Stimulated activated CD4-positive, alpha-beta T cell treated with anti-CD3 and anti-CD28 coated beads, Interleukin-1b, Interleukin-23, amount 100 ng/mL, for 1 hour (primary cell): ENCODE data around the gene NRSN1.
"Not testable (repeated sequence)": the region's sequence is repeated elsewhere in the genome, so short reads cannot be mapped to it uniquely, and the experiment has no call there.

ENCODE experiments used
- DNase-seq, 2 donors: peaks; one replicate each; pipeline ENCODE4 v3.0.0-alpha.2; 2020; ENCODE audit warnings: low read depth in 2 of 2

Gene NRSN1

DNA sequence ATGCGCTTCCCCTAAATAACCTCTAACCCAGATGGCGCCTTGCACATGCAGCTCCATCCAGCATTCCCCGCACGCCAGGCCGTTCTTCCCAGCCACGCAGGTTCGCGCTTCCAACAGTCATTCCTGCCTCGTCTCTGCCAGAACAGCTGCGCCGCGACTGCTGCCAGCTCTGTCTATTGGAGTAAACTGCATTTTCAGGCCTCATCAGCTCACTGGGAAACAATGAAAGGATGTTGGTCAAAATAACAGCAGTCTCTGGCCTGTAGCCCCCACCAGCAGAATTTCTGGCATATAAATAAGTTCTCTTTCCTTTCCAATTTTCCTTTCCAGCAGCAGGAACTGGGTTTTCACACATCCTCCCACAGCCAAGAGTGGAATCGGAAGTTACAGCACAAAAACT lies 14.6 kb downstream of the NRSN1 start:
- DNase-seq, result no peak

DNA sequence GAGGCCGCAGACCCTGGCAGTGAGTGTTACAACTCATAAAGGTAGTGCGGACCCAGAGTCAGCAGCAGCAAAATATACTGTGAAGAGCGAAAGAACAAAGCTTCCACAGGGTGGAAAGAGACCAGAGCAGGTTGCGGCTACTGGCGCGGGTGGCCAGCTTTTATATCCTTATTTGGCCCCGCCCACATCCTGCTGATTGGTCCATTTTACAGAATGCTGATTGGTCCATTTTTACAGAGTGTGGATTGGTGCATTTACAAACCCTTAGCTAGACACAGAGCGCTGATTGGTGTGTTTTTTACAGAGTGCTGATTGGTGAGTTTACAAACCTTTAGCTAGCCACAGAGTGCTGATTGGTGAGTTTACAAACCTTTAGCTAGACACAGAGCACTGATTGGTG lies 16.7 kb downstream of the NRSN1 start:
- DNase-seq, result not testable (repeated sequence)

DNA sequence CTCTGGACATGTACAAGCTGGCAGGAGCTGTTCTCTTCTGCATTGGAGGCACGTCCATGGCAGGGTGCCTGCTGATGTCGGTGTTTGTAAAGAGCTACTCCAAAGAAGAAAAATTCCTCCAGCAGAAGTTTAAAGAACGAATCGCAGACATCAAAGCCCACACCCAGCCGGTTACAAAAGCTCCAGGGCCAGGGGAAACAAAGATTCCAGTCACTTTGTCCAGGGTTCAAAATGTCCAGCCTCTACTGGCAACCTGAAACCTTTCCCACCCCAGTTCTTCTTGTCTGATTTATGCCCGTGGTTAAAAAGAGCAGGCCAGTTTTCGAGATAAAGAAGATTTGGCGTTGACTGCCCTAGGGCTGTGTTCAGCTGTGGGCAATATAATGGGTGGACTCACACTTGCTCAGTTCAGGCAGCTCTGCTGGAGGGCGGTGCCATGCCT lies 19.7 kb downstream of the NRSN1 start:
- DNase-seq, result no peak

DNA sequence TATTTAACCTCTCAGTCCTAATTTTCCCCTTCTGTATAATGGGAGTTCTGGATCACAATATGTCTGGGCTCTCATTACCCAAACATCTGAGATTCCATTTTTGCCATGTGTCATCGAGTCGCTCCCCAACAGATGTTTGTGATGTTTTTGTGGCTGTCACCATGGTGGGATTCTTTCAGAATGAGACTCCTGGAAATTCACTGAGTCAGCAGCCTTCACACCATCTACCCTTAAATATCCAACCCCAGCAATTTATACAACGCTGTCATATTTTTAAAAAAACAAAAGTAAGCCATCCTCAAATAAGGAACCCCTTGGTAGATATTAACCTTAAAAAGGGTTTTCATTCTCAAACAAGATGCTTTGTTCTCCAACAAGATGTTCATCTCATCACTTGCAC lies 20.9 kb downstream of the NRSN1 start:
- no peak for DNase-seq

DNA sequence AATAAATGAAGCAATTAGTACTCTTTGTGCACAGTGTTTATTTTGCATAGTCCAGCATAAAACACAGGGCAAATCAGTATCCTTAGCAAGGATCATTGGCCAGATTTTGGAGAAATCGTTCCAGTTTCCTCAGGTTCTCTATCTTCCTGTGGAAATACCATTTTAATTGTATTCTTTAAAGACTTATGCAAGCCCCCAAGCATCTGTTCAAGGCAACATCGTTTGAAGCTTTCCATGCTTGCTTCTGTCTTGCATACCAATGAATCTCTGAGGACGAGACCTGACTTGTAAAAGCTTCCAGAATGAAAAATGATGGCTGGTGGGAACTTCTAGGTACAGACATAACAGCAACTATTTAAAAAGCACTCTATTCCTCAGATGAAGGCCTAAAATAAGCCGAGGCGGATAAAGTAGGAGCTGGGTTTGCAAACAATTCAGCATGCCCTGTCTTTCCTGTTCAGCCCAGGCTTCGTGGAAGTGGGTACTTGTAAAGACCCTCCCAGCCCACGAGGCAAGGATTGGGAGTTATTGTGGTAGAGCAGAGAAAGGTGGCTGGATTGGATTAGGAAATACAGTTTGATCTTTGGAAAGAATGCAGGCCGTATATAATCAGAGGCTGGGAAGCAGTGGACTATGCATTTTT lies 21.6 kb downstream of the NRSN1 start:
- no peak for DNase-seq

DNA sequence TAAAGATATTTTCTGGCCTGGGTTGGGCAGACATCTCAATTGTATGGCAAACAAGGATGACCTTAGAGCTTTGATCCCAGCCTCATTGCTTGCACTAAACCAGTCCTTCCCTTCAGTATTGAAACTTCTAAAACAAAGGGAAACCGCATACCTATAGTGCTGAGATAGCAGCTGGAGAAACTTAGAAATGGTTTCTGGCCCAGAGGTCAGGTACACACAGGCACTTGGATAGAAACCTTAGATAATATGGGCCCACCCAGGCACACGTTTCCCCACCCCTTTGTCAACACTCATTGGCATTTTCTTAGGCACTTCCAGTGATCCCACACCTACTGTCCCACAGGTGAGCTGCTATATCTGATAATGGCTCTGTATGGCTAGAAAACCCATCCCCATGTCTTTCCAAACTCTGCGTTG lies 22.1 kb downstream of the NRSN1 start:
- DNase-seq, result no peak

DNA sequence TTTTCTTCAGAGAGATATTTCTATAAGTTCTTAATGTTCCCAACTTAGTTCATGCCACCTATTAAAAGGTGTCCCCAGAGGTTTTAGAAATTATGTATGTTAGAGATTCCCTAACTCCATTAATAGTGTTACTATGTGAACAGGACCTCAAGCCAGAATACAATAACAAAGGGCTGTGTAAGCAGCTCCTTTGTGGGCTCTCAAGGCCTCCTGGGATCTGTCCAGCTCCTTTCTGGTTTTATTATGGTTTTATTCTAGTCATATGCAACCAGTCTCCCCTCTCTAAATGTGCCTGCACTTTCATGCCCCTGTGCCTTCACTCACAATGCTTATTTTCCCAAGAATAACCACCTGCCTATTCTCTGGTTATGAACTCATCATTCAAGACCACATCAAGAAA lies 22.7 kb downstream of the NRSN1 start:
- no peak for DNase-seq

DNA sequence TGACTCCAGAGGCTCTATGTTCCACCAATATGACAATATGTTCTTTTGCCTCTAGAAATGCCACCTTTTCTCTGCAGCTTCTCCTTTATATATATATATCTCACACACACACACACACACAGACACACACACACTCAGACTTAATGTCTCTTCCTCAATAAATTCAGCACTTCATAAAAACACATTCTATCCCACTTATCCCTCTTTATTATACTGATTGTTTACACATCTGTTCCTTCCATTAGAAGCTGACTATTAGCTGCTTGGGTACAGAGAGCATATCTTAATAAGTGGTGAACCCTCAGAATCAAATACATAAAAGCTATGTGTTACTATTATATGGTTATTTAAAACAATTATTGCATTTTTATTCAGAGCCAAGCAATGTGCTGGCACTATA lies 23.3 kb downstream of the NRSN1 start:
- DNase-seq, result no peak

DNA sequence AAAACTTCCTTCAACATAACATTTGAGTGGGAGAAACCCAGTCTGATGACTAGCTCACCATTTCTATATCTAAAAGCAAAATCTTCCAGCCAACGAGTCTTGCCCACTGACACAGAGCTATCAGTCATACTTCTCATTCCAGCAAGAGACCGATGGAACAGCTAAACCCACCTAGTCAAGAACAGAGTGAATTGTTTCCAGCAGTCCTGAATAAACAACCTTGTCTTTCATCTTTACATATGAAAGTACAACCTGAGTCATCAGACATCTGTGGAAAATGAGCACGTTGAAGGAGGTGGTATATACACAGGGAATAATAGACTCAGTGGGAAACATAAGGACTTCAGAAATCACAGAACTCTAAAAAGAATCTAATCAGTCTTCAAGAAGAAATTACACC lies 23.8 kb downstream of the NRSN1 start:
- no peak for DNase-seq

DNA sequence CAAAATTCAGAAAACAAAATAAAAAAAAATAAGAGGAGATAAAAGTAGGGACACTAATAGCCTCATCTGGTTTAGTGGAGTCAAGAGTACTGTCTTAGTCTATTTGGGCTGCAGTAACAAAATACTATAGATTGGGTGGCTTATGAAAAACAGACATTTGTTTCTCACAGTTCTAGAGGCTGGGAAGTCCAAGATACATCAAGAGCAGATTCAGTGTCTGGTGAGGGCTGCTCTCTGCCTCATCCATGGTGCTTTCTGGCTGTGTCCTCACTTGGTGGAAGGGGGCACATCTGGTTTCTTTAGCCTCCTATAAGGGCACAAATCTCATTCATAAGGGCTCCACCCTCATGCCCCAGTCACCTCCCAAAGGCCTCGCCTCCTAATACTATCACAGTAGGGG lies 26.0 kb downstream of the NRSN1 start:
- no peak for DNase-seq

DNA sequence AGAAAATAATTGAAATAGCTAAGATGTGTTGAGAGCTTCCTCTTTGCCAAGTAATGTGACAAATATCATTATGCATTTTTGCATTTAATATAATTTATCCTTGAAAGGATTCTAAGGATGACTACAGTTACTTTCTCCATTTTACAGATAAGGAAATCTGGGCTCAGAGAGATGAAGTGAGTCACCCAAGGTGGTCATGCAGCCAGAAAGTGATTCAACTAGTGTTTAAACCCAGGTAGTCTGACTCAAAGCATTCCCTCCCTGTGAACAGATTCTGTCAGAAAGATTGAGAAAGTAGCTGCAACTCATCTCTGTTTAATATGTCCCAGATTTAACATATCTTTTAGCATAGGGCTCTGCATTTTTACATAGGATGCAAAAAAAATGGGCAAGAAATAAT lies 28.1 kb downstream of the NRSN1 start:
- DNase-seq, result no peak

DNA sequence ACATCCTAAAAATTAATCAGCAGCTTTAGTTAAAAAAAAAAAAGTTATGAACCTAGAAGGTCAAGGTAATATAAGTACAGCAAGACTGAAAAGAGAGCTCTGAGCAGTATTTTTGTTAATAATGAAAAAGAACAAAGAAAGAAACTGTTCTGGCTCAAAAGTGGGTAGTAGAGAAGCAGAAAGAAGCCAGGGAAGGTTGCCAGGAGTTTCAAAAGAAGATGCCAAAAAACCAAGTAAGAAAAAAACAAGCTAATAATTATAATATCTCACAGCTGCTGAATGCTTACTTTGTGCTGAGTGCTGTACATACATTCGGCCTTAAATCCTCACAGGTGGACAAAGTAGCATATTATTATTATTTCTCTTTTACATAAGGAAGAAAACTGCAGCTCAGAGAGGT lies 31.9 kb downstream of the NRSN1 start:
- no peak for DNase-seq

DNA sequence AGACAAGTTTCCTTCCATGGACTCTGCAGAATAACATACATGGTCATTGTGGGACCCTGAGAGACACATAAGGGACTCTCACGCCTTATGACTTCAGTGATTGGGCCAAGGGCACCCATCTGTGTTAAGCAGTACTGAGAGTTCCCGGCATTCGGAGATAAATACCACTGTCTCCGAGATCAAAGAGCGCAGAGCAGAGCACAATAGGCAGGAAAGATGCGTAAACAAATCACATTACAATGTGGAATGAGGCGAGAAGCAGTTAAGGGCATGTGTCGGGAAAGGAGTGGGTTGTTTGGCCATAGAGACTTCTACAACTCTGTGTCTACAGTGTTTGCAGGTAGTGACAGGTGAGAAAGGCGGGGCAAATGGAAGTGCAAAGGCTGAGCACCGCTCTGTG lies 57.6 kb downstream of the NRSN1 start:
- no peak for DNase-seq

DNA sequence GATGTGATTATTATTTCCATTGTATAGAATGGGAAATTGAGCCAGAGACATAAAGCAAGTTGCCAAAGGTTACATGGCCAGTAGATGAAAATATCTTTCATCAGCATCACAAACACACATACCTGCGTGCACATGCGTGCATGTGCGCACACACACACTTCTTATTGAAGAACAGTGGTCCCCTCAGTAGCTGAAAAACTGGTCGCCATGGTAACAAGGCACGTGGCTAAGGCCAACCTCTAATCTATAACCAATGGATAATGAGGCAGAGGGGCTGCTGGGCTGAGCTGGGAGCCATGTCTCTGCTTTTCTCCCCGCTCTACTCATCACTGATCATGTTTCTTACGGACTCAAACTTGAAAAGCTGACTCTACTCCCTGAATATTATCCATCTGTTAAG lies 60.3 kb downstream of the NRSN1 start:
- no peak for DNase-seq

DNA sequence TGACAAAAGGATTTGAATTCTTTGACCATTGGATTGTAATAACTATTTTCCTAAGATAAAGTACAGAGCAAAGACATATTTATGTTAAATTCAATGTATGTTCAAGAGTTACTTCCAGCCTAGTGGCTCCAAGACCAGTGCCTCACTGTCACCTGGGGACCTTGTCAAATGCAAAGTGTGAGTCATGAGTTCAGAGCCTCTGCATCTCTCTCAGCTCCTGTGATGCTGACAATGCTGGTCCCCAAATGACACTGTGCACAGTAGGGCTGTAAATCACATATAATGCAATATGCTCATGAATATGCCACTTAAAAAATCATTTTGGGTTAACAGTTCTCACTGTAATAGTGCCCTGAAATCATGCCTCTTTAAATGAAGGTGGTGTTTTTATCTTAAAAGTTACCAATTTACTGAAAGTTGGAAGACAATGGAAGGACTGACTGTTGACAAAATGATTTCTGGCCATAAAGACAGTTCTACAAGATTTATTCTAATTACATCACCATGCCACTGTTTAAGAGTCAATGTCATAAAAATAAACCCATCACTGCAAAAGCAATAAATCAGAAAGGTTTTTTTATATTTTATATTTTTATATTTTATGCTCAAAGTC lies 62.1 kb downstream of the NRSN1 start:
- no peak for DNase-seq

DNA sequence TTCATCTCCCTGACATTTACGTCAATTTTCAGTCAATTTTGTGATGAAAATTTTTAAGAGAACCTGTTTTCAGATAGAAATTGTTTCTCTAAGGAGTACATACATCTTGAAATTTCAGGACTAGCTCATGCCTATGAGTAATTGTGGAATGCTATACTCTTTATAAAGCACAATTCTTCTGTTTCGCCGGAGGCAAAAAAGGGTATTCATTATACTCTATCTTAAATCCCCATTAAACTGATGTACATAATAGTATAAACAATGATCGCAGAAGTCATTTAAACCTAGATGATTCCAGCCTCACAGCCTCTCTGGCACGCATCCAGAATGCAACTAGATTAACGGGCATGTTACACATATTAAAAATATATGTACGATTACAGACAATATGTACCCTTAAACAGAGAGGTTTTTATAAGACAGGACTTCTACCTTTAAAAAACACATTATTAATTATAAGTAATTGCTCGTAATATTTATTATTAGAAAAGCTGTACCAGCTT lies 62.6 kb downstream of the NRSN1 start:
- no peak for DNase-seq

DNA sequence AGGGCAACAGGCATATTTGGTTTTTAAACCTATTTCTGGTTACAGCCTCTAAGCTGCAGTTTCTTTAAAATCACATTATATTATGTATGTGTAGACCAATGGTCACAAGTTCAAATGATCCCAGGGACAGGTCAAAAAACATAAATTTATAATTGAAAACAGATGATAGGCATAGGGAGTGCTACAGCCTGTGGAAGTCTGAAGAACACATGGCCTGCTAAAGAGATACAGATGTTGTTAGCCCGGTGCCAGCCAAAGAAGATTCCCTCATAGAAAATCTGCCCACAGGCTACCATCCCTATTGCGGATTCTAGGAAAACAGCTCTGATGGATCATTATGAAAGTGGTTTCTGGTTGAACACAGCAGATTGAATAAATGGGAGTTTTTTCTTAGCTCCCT lies 65.3 kb downstream of the NRSN1 start:
- no peak for DNase-seq

DNA sequence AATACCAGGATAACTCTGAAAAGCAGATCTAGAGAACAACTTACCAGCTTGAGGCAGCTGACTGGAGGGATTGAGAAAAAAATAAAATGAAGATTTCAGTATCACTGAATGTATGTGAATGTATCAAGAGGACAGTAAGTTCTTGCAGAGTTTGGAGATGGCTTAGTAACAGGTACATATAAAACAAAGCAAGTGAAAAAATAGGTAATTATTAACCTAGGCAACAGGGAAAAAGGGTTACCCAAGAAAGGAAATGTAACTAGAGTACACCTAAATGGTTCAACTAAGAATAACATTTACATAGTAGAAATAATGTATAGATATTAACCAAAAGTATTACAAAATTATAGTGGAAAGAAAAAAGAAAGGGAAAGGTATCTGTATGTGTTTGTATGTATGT lies 67.3 kb downstream of the NRSN1 start:
- DNase-seq, result no peak

DNA sequence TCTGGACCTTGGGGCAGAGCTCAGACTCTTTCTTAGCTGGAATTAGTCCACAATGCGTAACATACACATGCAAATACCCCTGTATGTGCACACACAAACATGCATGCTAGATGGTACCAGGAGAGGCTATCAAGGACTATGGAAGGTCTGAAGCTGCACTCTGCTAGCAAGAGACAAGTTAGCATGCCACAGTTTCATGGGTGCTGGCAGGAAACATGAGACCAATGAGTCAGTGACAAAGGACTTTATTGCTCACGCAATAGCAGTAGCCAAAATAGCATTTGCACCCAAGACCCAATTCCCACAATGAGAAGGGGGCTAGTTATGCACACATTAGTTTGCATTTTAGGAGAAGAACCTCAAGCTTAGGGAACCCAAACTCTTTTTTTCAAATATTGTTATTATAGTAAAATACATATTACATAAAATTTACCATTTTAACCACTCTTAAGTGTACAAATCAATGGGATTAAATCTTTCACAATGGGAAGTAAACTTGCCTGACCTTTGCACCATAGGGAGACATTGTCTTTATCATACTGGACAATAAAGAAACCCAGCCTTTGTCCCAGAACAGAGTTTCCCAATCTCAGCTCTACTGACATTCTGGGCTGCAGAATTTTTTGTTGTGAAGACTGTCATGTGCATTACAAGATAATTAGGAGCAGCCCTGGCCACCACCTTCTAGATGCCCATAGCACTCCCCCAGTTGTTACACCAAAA lies 69.1 kb downstream of the NRSN1 start:
- DNase-seq, result no peak

DNA sequence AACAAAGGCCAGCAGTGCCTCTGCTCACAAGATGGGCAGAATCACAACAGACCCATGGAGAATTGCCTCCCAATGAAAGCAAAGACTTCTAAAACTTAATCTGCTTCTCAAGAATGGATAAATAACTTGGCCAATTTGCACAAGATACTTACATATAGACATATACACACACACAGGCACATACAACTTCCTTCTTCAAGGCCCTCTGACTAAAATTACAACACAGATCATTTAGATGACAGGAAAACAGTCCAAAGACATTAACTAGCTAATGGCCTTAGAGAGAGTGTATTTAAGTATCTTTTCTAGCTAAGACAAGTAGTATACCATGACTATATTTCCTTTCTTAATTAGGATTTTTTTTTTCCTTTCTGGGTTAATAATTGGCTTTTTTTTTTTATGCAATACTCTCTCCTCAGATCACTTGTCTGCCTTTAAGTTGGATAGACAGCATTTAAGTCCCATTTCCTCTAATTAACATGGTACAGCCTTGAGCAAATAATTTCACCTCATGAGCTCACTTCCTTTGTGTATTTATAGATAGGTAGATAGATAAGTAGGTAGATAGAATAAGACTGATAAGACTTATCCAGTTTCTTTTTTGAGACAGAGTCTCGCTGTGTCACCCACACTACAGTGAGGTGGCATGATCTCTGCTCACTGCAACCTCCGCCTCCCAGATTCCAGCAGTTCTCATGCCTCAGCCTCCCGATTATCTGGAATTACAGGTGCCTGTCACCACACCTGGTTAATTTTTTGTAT lies 70.0 kb downstream of the NRSN1 start:
- DNase-seq, result no peak
